A549 (cell line): ENCODE measurements around the gene MRPL46. TPM values are rescaled to one million over a fixed set of nuclear protein-coding genes. Genes with fewer than 3 reads are reported as not detected.

Experiments used
- ATAC-seq, 2 experiments: fragments of 200-7000 bp in 1 of 2; fragments of >200 bp in 1 of 2; cut with Nextera tagmentation in 1 of 2; cut with Tn5 transposase in 1 of 2; 3 replicates each; pipeline versions ENCODE4 v1.8.0 to v1.9.1; 2018 to 2020; ENCODE audit warnings: mild to moderate bottlenecking in 1 of 2, moderate library complexity in 1 of 2
- CTCF ChIA-PET: fragments of 300-600 bp; sonication (Branson Sonifier 250); formaldehyde crosslinking; extraction: SDS; loops from one replicate; lab custom pipeline; 2021; ENCODE audit warnings: antibody characterized with exemption, inconsistent platforms; lab: Yijun Ruan, JAX
- POLR2A ChIA-PET: fragments of 350-600 bp; formaldehyde crosslinking; extraction: SDS; loops from one replicate; lab custom pipeline; 2021; ENCODE audit warnings: antibody characterized with exemption, inconsistent platforms; lab: Yijun Ruan, JAX
- DNase-seq, 2 experiments: peaks; one replicate each; pipeline versions ENCODE4 v3.0.0 to v3.0.0-alpha.2; 2011 to 2016; ENCODE audit warnings: low read depth in 1 of 2, low spot score in 1 of 2
- FAIRE-seq: peaks from 2 replicates; lab custom pipeline; 2011; peaks lifted over from hg19 to GRCh38; lab: Jason Lieb, UNC
- H3K27ac ChIP-seq, 2 experiments: fragments of >200 bp; sonication (Bioruptor Twin); formaldehyde crosslinking; 3 replicates each; pipeline ENCODE4 v1.5.1; 2016 to 2017
- H3K4me1 ChIP-seq: fragments of >200 bp; sonication (Bioruptor Twin); formaldehyde crosslinking; 3 replicates; pipeline ENCODE4 v1.6.1; 2016
- H3K4me2 ChIP-seq: fragments of >200 bp; sonication (Bioruptor Twin); formaldehyde crosslinking; 3 replicates; pipeline ENCODE4 v1.6.1; 2016
- H3K4me3 ChIP-seq: fragments of >200 bp; sonication (Bioruptor Twin); formaldehyde crosslinking; 3 replicates; pipeline ENCODE4 v1.5.1; 2016
- H3K9me3 ChIP-seq: fragments of >200 bp; sonication (Bioruptor Twin); formaldehyde crosslinking; 3 replicates; pipeline ENCODE4 v1.6.1; 2016
- CEBPB ChIP-seq, 2 experiments: fragments of >200 bp in 1 of 2; sonication (Bioruptor Twin) in 1 of 2; formaldehyde crosslinking in 1 of 2; IDR thresholded peaks; 2 replicates each; pipeline ENCODE4 v1.6.1; 2012 to 2016
- CHD2 ChIP-seq: fragments of 150-350 bp; IDR thresholded peaks from 2 replicates; pipeline ENCODE4 v1.6.1; 2014; ENCODE audit warnings: low read length; ENCODE audit not compliant: partially characterized antibody
- CTCF ChIP-seq: fragments of >200 bp; sonication (Bioruptor Twin); formaldehyde crosslinking; IDR thresholded peaks from 3 replicates; pipeline ENCODE4 v1.5.1; 2016
- EHMT2 ChIP-seq: fragments of 200-600 bp; sonication (generic); IDR thresholded peaks from 2 replicates; pipeline ENCODE4 v1.6.1; 2016; ENCODE audit warnings: antibody characterized with exemption, low read depth, mild to moderate bottlenecking, moderate library complexity
- EP300 ChIP-seq, 2 experiments: fragments of >200 bp; sonication (Bioruptor Twin); formaldehyde crosslinking; IDR thresholded peaks; 2 replicates in 1 of 2; 3 replicates in 1 of 2; pipeline ENCODE4 v1.6.1; 2016 to 2017
- FOSB ChIP-seq: fragments of 250-450 bp; sonication (Bioruptor Pico); IDR thresholded peaks from 2 replicates; pipeline ENCODE4 v1.5.0; 2020; ENCODE audit warnings: mild to moderate bottlenecking, moderate library complexity
- FOXS1 ChIP-seq: fragments of 250-450 bp; sonication (Bioruptor Pico); IDR thresholded peaks from 2 replicates; pipeline ENCODE4 v1.5.0; 2020; ENCODE audit warnings: mild to moderate bottlenecking, moderate library complexity
- HDAC2 ChIP-seq: fragments of 200-600 bp; sonication (generic); IDR thresholded peaks from 2 replicates; pipeline ENCODE4 v1.6.1; 2016
- HES2 ChIP-seq: fragments of >200 bp; sonication (Bioruptor Twin); formaldehyde crosslinking; IDR thresholded peaks from 2 replicates; pipeline ENCODE4 v1.6.1; 2016
- HOXA7 ChIP-seq: fragments of 250-450 bp; sonication (Bioruptor Pico); IDR thresholded peaks from 2 replicates; pipeline ENCODE4 v1.5.0; 2020; ENCODE audit warnings: mild to moderate bottlenecking, moderate library complexity
- KDM1A ChIP-seq: fragments of 200-600 bp; sonication (generic); IDR thresholded peaks from 2 replicates; pipeline ENCODE4 v1.6.1; 2016; ENCODE audit warnings: low read depth, mild to moderate bottlenecking
- MAFK ChIP-seq: fragments of 450-650 bp; IDR thresholded peaks from 2 replicates; pipeline ENCODE4 v1.6.1; 2014; ENCODE audit not compliant: partially characterized antibody
- MYC ChIP-seq: IDR thresholded peaks from 2 replicates; pipeline ENCODE4 v1.6.1; 2012; ENCODE audit warnings: mild to moderate bottlenecking, inconsistent platforms, low read length, improper control_type of control experiment, borderline replicate concordance
- NPAS2 ChIP-seq: fragments of 250-450 bp; sonication (Bioruptor Pico); IDR thresholded peaks from 2 replicates; pipeline ENCODE4 v1.8.0; 2022; ENCODE audit warnings: mild to moderate bottlenecking, moderate library complexity, borderline replicate concordance
- POLR2AphosphoS2 ChIP-seq: conservative IDR thresholded peaks from 2 replicates; pipeline ENCODE4 v1.6.1; 2012; ENCODE audit warnings: low read length, improper control_type of control experiment, inconsistent platforms
- RAD21 ChIP-seq, 2 experiments: fragments of >200 bp in 1 of 2; sonication (Bioruptor Twin) in 1 of 2; formaldehyde crosslinking in 1 of 2; IDR thresholded peaks in 1 of 2; conservative IDR thresholded peaks in 1 of 2; 2 replicates in 1 of 2; 3 replicates in 1 of 2; pipeline ENCODE4 v1.6.1; 2012 to 2018; ENCODE audit warnings: inconsistent platforms in 1 of 2
- RARB ChIP-seq: fragments of 250-450 bp; sonication (Bioruptor Pico); IDR thresholded peaks from 2 replicates; pipeline ENCODE4 v1.8.0; 2021; ENCODE audit warnings: mild to moderate bottlenecking, moderate library complexity
- REST ChIP-seq: fragments of 200-600 bp; sonication (generic); IDR thresholded peaks from 2 replicates; pipeline ENCODE4 v1.6.1; 2016; ENCODE audit warnings: antibody characterized with exemption, mild to moderate bottlenecking, moderate library complexity
- SMC3 ChIP-seq: fragments of >200 bp; sonication (Bioruptor Twin); formaldehyde crosslinking; IDR thresholded peaks from 3 replicates; pipeline ENCODE4 v1.6.1; 2018; ENCODE audit warnings: inconsistent platforms
- SREBF2 ChIP-seq: fragments of 450-650 bp; IDR thresholded peaks from 2 replicates; pipeline ENCODE4 v1.6.1; 2014; ENCODE audit warnings: mild to moderate bottlenecking, moderate library complexity
- TP53 ChIP-seq: fragments of 250-450 bp; sonication (Bioruptor Pico); IDR thresholded peaks from 2 replicates; pipeline ENCODE4 v1.5.0; 2021; ENCODE audit warnings: mild to moderate bottlenecking, moderate library complexity
- USF2 ChIP-seq: fragments of 450-650 bp; IDR thresholded peaks from 2 replicates; pipeline ENCODE4 v1.6.1; 2014; ENCODE audit warnings: antibody characterized with exemption
- ZC3H11A ChIP-seq: fragments of 450-650 bp; IDR thresholded peaks from 2 replicates; pipeline ENCODE4 v1.6.1; 2014; ENCODE audit warnings: antibody characterized with exemption, mild to moderate bottlenecking
- ZFP36 ChIP-seq: fragments of 450-650 bp; IDR thresholded peaks from 2 replicates; pipeline ENCODE4 v1.6.1; 2014; ENCODE audit warnings: borderline replicate concordance; ENCODE audit not compliant: partially characterized antibody
- WGBS: methylation state at CpG from one replicate; pipeline ENCODE4 v1.1.6; 2017; ENCODE audit errors: missing lambda C conversion rate; 5-methylcytosine and 5-hydroxymethylcytosine counted together
- polyA plus RNA-seq, 4 experiments: library from polyadenylated mRNA; depleted of rRNA in 3 of 4; stranded (reverse); fragments of >200 nt; fragmentation: RNase III in 1 of 4; extraction: RNeasy Plus Mini Kit Qiagen cat#74134 plus additional on column Dnase treatment in 1 of 4; gene quantifications; 2 replicates in 3 of 4; 3 replicates in 1 of 4; pipeline ENCODE4 v1.2.3, GENCODE V29; 2011 to 2017

The MRPL46 gene
- polyA plus RNA-seq, 2 of the 4 experiments (the other 2 are of a cell fraction), result 54.9 to 76.1 TPM

- FAIRE-seq, result no peak
- peaks cover 6% of the 10 kb centered on the region; the same call in 2 of the 3 replicates for H3K4me1 ChIP-seq
- TF ChIP-seq POLR2AphosphoS2 (no peak), SREBF2 (no peak), NPAS2 (no peak), MAFK (peak; percentile 67)
- TF ChIP-seq, all 56 proteins: peak for 1
- POLR2A ChIA-PET, result no interaction called here
- 59% methylated on average over 2 of the region's 2 CpGs for WGBS
- Histone ChIP-seq H3K27ac (peak overlapping the region in 1 of 2 experiments; percentile 3; a peak in 1 of 6 replicates), H3K4me3 (no peak overlapping the region), H3K9me3 (peaks cover 35% of the 10 kb centered on the region), H3K4me2 (no peak overlapping the region)
- CTCF ChIA-PET, result interaction anchor here (1.4 to 2.7 kb wide), 3 partner anchors 10 to 13 kb away, joined by 3 to 23 read pairs (median 7); no protein-coding TSS in a partner anchor
- no peak for ATAC-seq
- no peak for DNase-seq
Observed at GRCh38 chr15:88441076-88441730, 26.0 kb downstream of the MRPL46 start.

- FAIRE-seq (no peak), DNase-seq (peak in 1 of 2 experiments; percentile 42), ATAC-seq (peak in 1 of 2 experiments; percentile 65; a peak in 3 of 6 replicates)
- ChIA-PET POLR2A (no interaction called here), CTCF (interaction anchor here (0.6 to 2.7 kb wide), 5 partner anchors 11 to 108 kb away, joined by 3 to 23 read pairs (median 3); no protein-coding TSS in a partner anchor)
- peaks cover 11% of the 10 kb centered on the region; the same call in 2 of the 3 replicates for H3K4me1 ChIP-seq
- TF ChIP-seq TP53 (CRISPR knock-in tag) (no peak), CEBPB (IDR thresholded peaks at IDR 0.05) (no peak), ZC3H11A (no peak), KDM1A (no peak), HDAC2 (no peak), EP300 (IDR thresholded peaks at IDR 0.05) (no peak), NPAS2 (no peak), REST (no peak), HOXA7 (CRISPR knock-in tag) (no peak), RAD21 (conservative IDR thresholded peaks at IDR 0.05 in 1 of 2, IDR thresholded peaks at IDR 0.05 in 1 of 2) (no peak), EHMT2 (no peak), ZFP36 (no peak), USF2 (no peak), MYC (no peak), SREBF2 (no peak)
- H3K4me2 ChIP-seq, result no peak overlapping the region
- H3K9me3 ChIP-seq, result peaks cover 29% of the 10 kb centered on the region
- 27% methylated on average over 1 of the region's 1 CpG for WGBS
- peak overlapping the region in 1 of 2 experiments; percentile 58; a peak in 3 of 6 replicates for H3K27ac ChIP-seq
- no peak overlapping the region for H3K4me3 ChIP-seq
Observed at GRCh38 chr15:88440021-88440420, 27.2 kb downstream of the MRPL46 start.

GRCh38 chr15:88438181-88438580 is 29.0 kb downstream of the MRPL46 start:
- CTCF ChIA-PET, result interaction anchor here (0.6 to 1.2 kb wide), 3 partner anchors 12 to 163 kb away, joined by 4 to 6 read pairs (median 4); no protein-coding TSS in a partner anchor
- FAIRE-seq, result no peak
- TF ChIP-seq CTCF, result no peak
- TF ChIP-seq SMC3, result no peak
- no peak for TF ChIP-seq EP300 (IDR thresholded peaks at IDR 0.05)
- TF ChIP-seq RARB (CRISPR knock-in tag), result no peak
- TF ChIP-seq MYC, result no peak
- TF ChIP-seq USF2, result no peak
- no peak for TF ChIP-seq FOSB (CRISPR knock-in tag)
- no peak for TF ChIP-seq HES2
- no peak for TF ChIP-seq CHD2
- TF ChIP-seq FOXS1, result no peak
- TF ChIP-seq ZFP36, result no peak

More at GRCh38 chr15:88438181-88438580, 29.0 kb downstream of the MRPL46 start:
- DNase-seq (no peak), ATAC-seq (no peak)
- 0 out of 3 replicates have a peak overlapping the region, but pooled peaks have one; percentile 1 for H3K4me2 ChIP-seq
- H3K9me3 ChIP-seq, result peaks cover 16% of the 10 kb centered on the region
- H3K4me1 ChIP-seq, result peaks cover 11% of the 10 kb centered on the region; the same call in 2 of the 3 replicates
- WGBS, result 48% methylated on average over 5 of the region's 5 CpGs
- no peak overlapping the region for H3K4me3 ChIP-seq
- POLR2A ChIA-PET, result interaction anchor here (0.6 kb wide), 1 partner anchor 130 kb away, joined by 4 read pairs; no protein-coding TSS in a partner anchor
- H3K27ac ChIP-seq, result peak overlapping the region in 1 of 2 experiments; percentile 23; a peak in 3 of 6 replicates
